ENCODE measurements around the gene ARHGAP32. TPM values are rescaled to one million over a fixed set of nuclear protein-coding genes. Genes with fewer than 3 reads are reported as not detected.
"Not testable (repeated sequence)": the region's sequence is repeated elsewhere in the genome, so short reads cannot be mapped to it uniquely, and the experiment has no call there.

Gene ARHGAP32
- polyA plus RNA-seq, 3 donors: 17.2 to 19.6 (median 18.0) TPM

- DNase-seq (ENCODE audit: extremely low read depth in 1 of 11, low read depth in 9 of 11, low spot score in 4 of 11): no peak
Observed at GRCh38 chr11:129209891-129210830, 18.0 kb upstream of the ARHGAP32 start.

- no peak for DNase-seq (ENCODE audit: extremely low read depth in 1 of 11, low read depth in 9 of 11, low spot score in 4 of 11)
Observed at GRCh38 chr11:129208863-129209262, 16.7 kb upstream of the ARHGAP32 start.

- no peak for DNase-seq (ENCODE audit: extremely low read depth in 1 of 11, low read depth in 9 of 11, low spot score in 4 of 11)
Observed at GRCh38 chr11:129204150-129204838, 12.2 kb upstream of the ARHGAP32 start.

GRCh38 chr11:129202646-129203045, 10.5 kb upstream of the ARHGAP32 start:
- DNase-seq (ENCODE audit: extremely low read depth in 1 of 11, low read depth in 9 of 11, low spot score in 4 of 11): no peak

GRCh38 chr11:129195682-129196081, 3.6 kb upstream of the ARHGAP32 start:
- no peak for DNase-seq (ENCODE audit: extremely low read depth in 1 of 11, low read depth in 9 of 11, low spot score in 4 of 11)

- no peak for DNase-seq (ENCODE audit: extremely low read depth in 1 of 11, low read depth in 9 of 11, low spot score in 4 of 11)
Observed at GRCh38 chr11:129191649-129192048, 476 bp downstream of the ARHGAP32 start.

GRCh38 chr11:129190087-129190486, 2.0 kb downstream of the ARHGAP32 start:
- no peak for DNase-seq (ENCODE audit: extremely low read depth in 1 of 11, low read depth in 9 of 11, low spot score in 4 of 11)

GRCh38 chr11:129189646-129190045, 2.5 kb downstream of the ARHGAP32 start:
- DNase-seq (ENCODE audit: extremely low read depth in 1 of 11, low read depth in 9 of 11, low spot score in 4 of 11): no peak

- not testable (repeated sequence) for DNase-seq (ENCODE audit: extremely low read depth in 1 of 11, low read depth in 9 of 11, low spot score in 4 of 11)
Observed at GRCh38 chr11:129185082-129185481, 7.0 kb downstream of the ARHGAP32 start.

- no peak for DNase-seq (ENCODE audit: extremely low read depth in 1 of 11, low read depth in 9 of 11, low spot score in 4 of 11)
Observed at GRCh38 chr11:129184581-129184980, 7.5 kb downstream of the ARHGAP32 start.

GRCh38 chr11:129167315-129167714, 24.8 kb downstream of the ARHGAP32 start:
- no peak for DNase-seq (ENCODE audit: extremely low read depth in 1 of 11, low read depth in 9 of 11, low spot score in 4 of 11)

- DNase-seq (ENCODE audit: extremely low read depth in 1 of 11, low read depth in 9 of 11, low spot score in 4 of 11): no peak
Observed at GRCh38 chr11:129163714-129164164, 28.4 kb downstream of the ARHGAP32 start.

GRCh38 chr11:129157080-129157479, 35.0 kb downstream of the ARHGAP32 start:
- not testable (repeated sequence) for DNase-seq (ENCODE audit: extremely low read depth in 1 of 11, low read depth in 9 of 11, low spot score in 4 of 11)

GRCh38 chr11:129155745-129156144, 36.4 kb downstream of the ARHGAP32 start:
- DNase-seq (ENCODE audit: extremely low read depth in 1 of 11, low read depth in 9 of 11, low spot score in 4 of 11): no peak

GRCh38 chr11:129148487-129148886, 43.6 kb downstream of the ARHGAP32 start:
- DNase-seq (ENCODE audit: extremely low read depth in 1 of 11, low read depth in 9 of 11, low spot score in 4 of 11): no peak

- DNase-seq (ENCODE audit: extremely low read depth in 1 of 11, low read depth in 9 of 11, low spot score in 4 of 11): no peak
Observed at GRCh38 chr11:129146191-129146590, 45.9 kb downstream of the ARHGAP32 start.

GRCh38 chr11:129145276-129145675, 46.8 kb downstream of the ARHGAP32 start:
- no peak for DNase-seq (ENCODE audit: extremely low read depth in 1 of 11, low read depth in 9 of 11, low spot score in 4 of 11)

GRCh38 chr11:129144256-129144655, 47.9 kb downstream of the ARHGAP32 start:
- no peak for DNase-seq (ENCODE audit: extremely low read depth in 1 of 11, low read depth in 9 of 11, low spot score in 4 of 11)

- no peak for DNase-seq (ENCODE audit: extremely low read depth in 1 of 11, low read depth in 9 of 11, low spot score in 4 of 11)
Observed at GRCh38 chr11:129143335-129143734, 48.8 kb downstream of the ARHGAP32 start.
